Astrocyte of the cerebellum (primary cell): Measurements from ENCODE around the gene PODXL.
A peak's percentile ranks its signal among the peaks of the same experiment; 100 is the strongest.

ENCODE experiments used
- DNase-seq: peaks from one replicate; pipeline ENCODE4 v3.0.0-alpha.2; 2011; ENCODE audit warnings: low read depth
- H3K4me3 ChIP-seq: 2 replicates; pipeline ENCODE4 v1.5.1; 2011; ENCODE audit warnings: mild to moderate bottlenecking, low read depth, low read length, moderate library complexity
- in situ Hi-C: cut with HindIII; loops from 2 replicates; pipeline ENCODE4 v1.10.0; 2017; ENCODE audit warnings: low sequenced_read_pairs
- TF ChIP-seq, protein P1 (sequence below): IDR thresholded peaks from 2 replicates; pipeline ENCODE4 v1.5.1; 2012; ENCODE audit warnings: low read length, low read depth, moderate library complexity, mild to moderate bottlenecking; ENCODE audit errors: missing control alignments

Gene PODXL

GRCh38 chr7:131504157-131504899 lies 52.1 kb downstream of the PODXL start:
- no peak overlapping the region for H3K4me3 ChIP-seq
- in situ Hi-C loops, result no loop called here
- TF ChIP-seq, protein P1, sequence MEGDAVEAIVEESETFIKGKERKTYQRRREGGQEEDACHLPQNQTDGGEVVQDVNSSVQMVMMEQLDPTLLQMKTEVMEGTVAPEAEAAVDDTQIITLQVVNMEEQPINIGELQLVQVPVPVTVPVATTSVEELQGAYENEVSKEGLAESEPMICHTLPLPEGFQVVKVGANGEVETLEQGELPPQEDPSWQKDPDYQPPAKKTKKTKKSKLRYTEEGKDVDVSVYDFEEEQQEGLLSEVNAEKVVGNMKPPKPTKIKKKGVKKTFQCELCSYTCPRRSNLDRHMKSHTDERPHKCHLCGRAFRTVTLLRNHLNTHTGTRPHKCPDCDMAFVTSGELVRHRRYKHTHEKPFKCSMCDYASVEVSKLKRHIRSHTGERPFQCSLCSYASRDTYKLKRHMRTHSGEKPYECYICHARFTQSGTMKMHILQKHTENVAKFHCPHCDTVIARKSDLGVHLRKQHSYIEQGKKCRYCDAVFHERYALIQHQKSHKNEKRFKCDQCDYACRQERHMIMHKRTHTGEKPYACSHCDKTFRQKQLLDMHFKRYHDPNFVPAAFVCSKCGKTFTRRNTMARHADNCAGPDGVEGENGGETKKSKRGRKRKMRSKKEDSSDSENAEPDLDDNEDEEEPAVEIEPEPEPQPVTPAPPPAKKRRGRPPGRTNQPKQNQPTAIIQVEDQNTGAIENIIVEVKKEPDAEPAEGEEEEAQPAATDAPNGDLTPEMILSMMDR, result no peak
- no peak for DNase-seq

GRCh38 chr7:131503639-131504038 lies 52.8 kb downstream of the PODXL start:
- H3K4me3 ChIP-seq, result no peak overlapping the region
- in situ Hi-C loops, result no loop called here
- TF ChIP-seq, protein P1, result no peak
- DNase-seq, result no peak

DNA sequence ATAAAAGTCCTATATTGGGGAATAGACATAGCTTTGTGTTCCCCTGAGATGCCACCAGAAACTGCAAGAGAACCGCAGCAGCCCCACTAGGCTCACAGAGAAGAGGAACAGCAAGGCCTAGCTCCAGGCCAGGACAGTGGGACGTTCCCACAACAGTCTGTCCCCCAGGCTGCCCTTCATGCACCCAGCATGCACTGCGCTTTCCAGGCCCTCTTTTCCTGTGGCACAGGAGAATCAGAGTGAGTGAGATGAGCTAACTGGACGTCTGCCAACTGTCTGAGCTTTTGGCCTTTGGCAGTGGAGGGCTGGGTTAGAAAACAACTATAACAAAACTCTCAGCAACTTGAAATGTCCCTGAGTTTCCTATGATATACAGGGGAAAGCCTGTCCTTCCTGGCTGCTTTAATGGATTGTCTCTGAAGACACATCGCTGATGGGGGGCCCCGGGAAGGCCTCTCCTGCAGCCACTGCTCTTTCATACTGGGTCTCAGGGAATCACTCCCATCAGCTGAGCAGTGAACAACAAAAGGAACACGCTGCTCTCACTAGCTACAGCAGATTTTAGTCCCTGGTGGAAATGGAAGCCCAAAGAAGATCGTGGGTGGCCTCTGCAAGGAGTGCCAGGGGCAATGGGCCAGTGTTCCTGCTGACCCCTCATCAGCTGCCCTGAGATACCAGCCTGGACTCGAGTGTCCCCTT lies 53.5 kb downstream of the PODXL start:
- in situ Hi-C loops, result no loop called here
- no peak for DNase-seq
- no peak overlapping the region for H3K4me3 ChIP-seq
- TF ChIP-seq, protein P1, result no peak

DNA sequence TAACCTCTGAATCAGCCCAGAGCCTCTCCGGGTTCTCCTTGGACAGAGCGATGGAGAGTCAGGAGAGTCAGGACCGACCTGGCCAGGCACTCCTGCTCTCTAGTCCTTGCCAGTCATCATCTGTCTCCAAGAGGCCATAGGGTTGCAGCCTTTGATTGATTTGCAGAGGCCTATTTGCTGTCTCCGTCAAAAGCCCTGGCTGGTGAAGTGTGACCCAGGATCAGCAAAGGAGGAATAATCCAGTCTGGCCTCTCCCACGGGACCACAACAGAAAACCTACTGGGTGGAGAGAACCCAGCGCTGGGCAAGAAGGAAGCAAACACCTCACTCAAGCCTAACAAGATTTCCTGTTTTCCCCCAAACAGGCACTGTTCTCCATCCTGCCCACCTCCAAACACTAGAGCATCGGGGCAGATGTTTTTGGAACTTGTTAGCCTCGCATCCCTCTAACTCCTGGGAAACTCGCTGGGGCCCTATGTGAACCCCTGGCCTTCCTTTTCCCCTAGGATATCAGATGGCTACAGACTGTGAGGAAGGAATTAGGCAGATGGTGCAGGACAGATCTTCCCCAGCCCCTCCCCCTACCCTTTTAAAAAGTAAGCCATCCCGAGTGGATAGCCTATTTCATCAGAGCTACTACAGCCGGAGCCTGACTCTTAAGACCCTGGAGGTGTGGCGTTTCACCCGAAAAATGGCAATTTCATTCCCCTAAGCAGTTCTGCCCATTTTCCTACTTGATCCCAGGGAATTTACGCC lies 54.3 kb downstream of the PODXL start:
- no peak overlapping the region for H3K4me3 ChIP-seq
- DNase-seq, result no peak
- in situ Hi-C loops, result no loop called here
- TF ChIP-seq, protein P1, result no peak

DNA sequence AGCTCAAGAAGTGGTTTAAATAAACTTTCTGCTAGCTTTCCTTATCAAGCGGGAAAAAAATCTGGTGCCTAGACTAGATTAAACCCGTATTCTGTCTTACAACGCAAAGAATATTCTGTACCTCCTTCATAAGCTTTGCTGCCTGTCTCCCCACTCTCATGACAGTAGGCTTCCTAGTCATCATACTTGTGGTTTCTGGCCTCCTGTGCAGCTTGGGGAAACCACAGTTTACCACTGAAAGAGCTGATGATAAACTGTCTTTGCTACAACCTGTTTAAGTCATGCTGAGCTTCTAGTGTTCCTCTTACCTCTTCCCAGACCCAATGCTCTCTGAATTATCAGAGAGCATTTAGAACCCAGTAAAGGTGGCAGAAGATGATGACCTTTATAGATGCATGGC lies 55.0 kb downstream of the PODXL start:
- TF ChIP-seq, protein P1, result no peak
- H3K4me3 ChIP-seq, result no peak overlapping the region
- in situ Hi-C loops, result no loop called here
- peak; percentile 55 for DNase-seq

- in situ Hi-C loops, result no loop called here
- TF ChIP-seq, protein P1, result no peak
- no peak for DNase-seq
- no peak overlapping the region for H3K4me3 ChIP-seq
Measured at GRCh38 chr7:131500357-131500756, 56.1 kb downstream of the PODXL start.
